Measurements from ENCODE around the gene MTHFD1.

Gene MTHFD1

GRCh38 chr14:64442300-64442988 lies 54.3 kb downstream of the MTHFD1 start:
- no peak for TF ChIP-seq PAX5 (IDR thresholded peaks at IDR 0.05; ENCODE audit: insufficient read depth, low read length, severe bottlenecking)
- TF ChIP-seq POLR2AphosphoS5 (IDR thresholded peaks at IDR 0.05; ENCODE audit: low read depth, low read length): no peak
- no peak for TF ChIP-seq SPI1 (IDR thresholded peaks at IDR 0.05; ENCODE audit: low read depth, low read length)
- TF ChIP-seq POLR2A (IDR thresholded peaks at IDR 0.05; ENCODE audit: low read depth, low read length): no peak
- TF ChIP-seq TAF1 (IDR thresholded peaks at IDR 0.05; ENCODE audit: low read depth, low read length): no peak
- no peak for TF ChIP-seq POU2F2 (IDR thresholded peaks at IDR 0.05; ENCODE audit: low read depth, low read length)
- DNase-seq (ENCODE audit: insufficient read length, low spot score): no peak
- no peak for FAIRE-seq

GRCh38 chr14:64444140-64444539 lies 56.0 kb downstream of the MTHFD1 start:
- FAIRE-seq (peak; percentile 38), DNase-seq (ENCODE audit: insufficient read length, low spot score) (no peak)
- TF ChIP-seq SPI1 (IDR thresholded peaks at IDR 0.05; ENCODE audit: low read depth, low read length): peak; percentile 45
- TF ChIP-seq POLR2AphosphoS5 (IDR thresholded peaks at IDR 0.05; ENCODE audit: low read depth, low read length): no peak

- FAIRE-seq: peak; percentile 96
- DNase-seq (ENCODE audit: insufficient read length, low spot score): peak; percentile 59
- no peak for TF ChIP-seq POLR2AphosphoS5 (IDR thresholded peaks at IDR 0.05; ENCODE audit: low read depth, low read length)
- TF ChIP-seq POU2F2 (IDR thresholded peaks at IDR 0.05; ENCODE audit: low read depth, low read length): no peak; the same call in 1 of the 2 replicates
- no peak for TF ChIP-seq PAX5 (IDR thresholded peaks at IDR 0.05; ENCODE audit: insufficient read depth, low read length, severe bottlenecking)
- TF ChIP-seq TAF1 (IDR thresholded peaks at IDR 0.05; ENCODE audit: low read depth, low read length): 0 out of 2 replicates have a peak, but pooled peaks have one; percentile 16
- no peak for TF ChIP-seq SPI1 (IDR thresholded peaks at IDR 0.05; ENCODE audit: low read depth, low read length)
- TF ChIP-seq POLR2A (IDR thresholded peaks at IDR 0.05; ENCODE audit: low read depth, low read length): peak; percentile 66; the same call in 1 of the 2 replicates
Measured at GRCh38 chr14:64444984-64445845, 57.1 kb downstream of the MTHFD1 start.

- DNase-seq (ENCODE audit: insufficient read length, low spot score): no peak
- no peak for FAIRE-seq
- no peak for TF ChIP-seq TAF1 (IDR thresholded peaks at IDR 0.05; ENCODE audit: low read depth, low read length)
Measured at GRCh38 chr14:64447876-64448670, 59.9 kb downstream of the MTHFD1 start.

- no peak for TF ChIP-seq POLR2A (IDR thresholded peaks at IDR 0.05; ENCODE audit: low read depth, low read length)
- 0 out of 2 replicates have a peak, but pooled peaks have one; percentile 12 for TF ChIP-seq POU2F2 (IDR thresholded peaks at IDR 0.05; ENCODE audit: low read depth, low read length)
- TF ChIP-seq POLR2AphosphoS5 (IDR thresholded peaks at IDR 0.05; ENCODE audit: low read depth, low read length): no peak
- FAIRE-seq: no peak
Measured at GRCh38 chr14:64450255-64450654, 62.1 kb downstream of the MTHFD1 start.

GRCh38 chr14:64454671-64455070 lies 66.5 kb downstream of the MTHFD1 start:
- FAIRE-seq: no peak
- TF ChIP-seq PAX5 (IDR thresholded peaks at IDR 0.05; ENCODE audit: insufficient read depth, low read length, severe bottlenecking) (no peak), TAF1 (IDR thresholded peaks at IDR 0.05; ENCODE audit: low read depth, low read length) (no peak), POLR2A (IDR thresholded peaks at IDR 0.05; ENCODE audit: low read depth, low read length) (no peak), POLR2AphosphoS5 (IDR thresholded peaks at IDR 0.05; ENCODE audit: low read depth, low read length) (no peak), POU2F2 (IDR thresholded peaks at IDR 0.05; ENCODE audit: low read depth, low read length) (no peak), SPI1 (IDR thresholded peaks at IDR 0.05; ENCODE audit: low read depth, low read length) (no peak)
- DNase-seq (ENCODE audit: insufficient read length, low spot score): no peak

More at GRCh38 chr14:64450255-64450654, 62.1 kb downstream of the MTHFD1 start:
- no peak for DNase-seq (ENCODE audit: insufficient read length, low spot score)

- TF ChIP-seq POLR2A (IDR thresholded peaks at IDR 0.05; ENCODE audit: low read depth, low read length) (no peak), TAF1 (IDR thresholded peaks at IDR 0.05; ENCODE audit: low read depth, low read length) (no peak), POU2F2 (IDR thresholded peaks at IDR 0.05; ENCODE audit: low read depth, low read length) (no peak), SPI1 (IDR thresholded peaks at IDR 0.05; ENCODE audit: low read depth, low read length) (no peak), POLR2AphosphoS5 (IDR thresholded peaks at IDR 0.05; ENCODE audit: low read depth, low read length) (no peak), PAX5 (IDR thresholded peaks at IDR 0.05; ENCODE audit: insufficient read depth, low read length, severe bottlenecking) (no peak)
- FAIRE-seq (peak; percentile 48), DNase-seq (ENCODE audit: insufficient read length, low spot score) (no peak)
Measured at GRCh38 chr14:64459405-64460136, 71.4 kb downstream of the MTHFD1 start.

- DNase-seq (ENCODE audit: insufficient read length, low spot score): no peak
- no peak for TF ChIP-seq TAF1 (IDR thresholded peaks at IDR 0.05; ENCODE audit: low read depth, low read length)
- no peak for TF ChIP-seq SPI1 (IDR thresholded peaks at IDR 0.05; ENCODE audit: low read depth, low read length)
- no peak for TF ChIP-seq POU2F2 (IDR thresholded peaks at IDR 0.05; ENCODE audit: low read depth, low read length)
- no peak for TF ChIP-seq POLR2AphosphoS5 (IDR thresholded peaks at IDR 0.05; ENCODE audit: low read depth, low read length)
- no peak for TF ChIP-seq POLR2A (IDR thresholded peaks at IDR 0.05; ENCODE audit: low read depth, low read length)
- no peak for TF ChIP-seq PAX5 (IDR thresholded peaks at IDR 0.05; ENCODE audit: insufficient read depth, low read length, severe bottlenecking)
- no peak for FAIRE-seq
Measured at GRCh38 chr14:64461221-64461620, 73.1 kb downstream of the MTHFD1 start.

GRCh38 chr14:64463195-64463594 lies 75.0 kb downstream of the MTHFD1 start:
- no peak for DNase-seq (ENCODE audit: insufficient read length, low spot score)
- TF ChIP-seq POLR2A (IDR thresholded peaks at IDR 0.05; ENCODE audit: low read depth, low read length) (no peak), SPI1 (IDR thresholded peaks at IDR 0.05; ENCODE audit: low read depth, low read length) (peak; percentile 90), POU2F2 (IDR thresholded peaks at IDR 0.05; ENCODE audit: low read depth, low read length) (no peak)
- peak; percentile 74 for FAIRE-seq
